Measurements from ENCODE around the gene POLR3K. TPM values are rescaled to one million over a fixed set of nuclear protein-coding genes. Genes with fewer than 3 reads are reported as not detected.

POLR3K gene
- total RNA-seq, 1 experiment from 2014 or later: 53.6 TPM

- Histone ChIP-seq H2BK5ac (ENCODE audit: insufficient read length, low read length) (no peak overlapping the region), H3K79me2 (ENCODE audit: insufficient read depth, low read length) (no peaks in the 10 kb centered on the region; the same call in 1 of the 2 replicates), H3K4me1 (ENCODE audit: insufficient read depth, low read length) (peaks cover 3% of the 10 kb centered on the region; the same call in 1 of the 2 replicates), H3T11ph (ENCODE audit: low read length) (no peak overlapping the region), H3K14ac (ENCODE audit: insufficient read depth, low read length) (no peak overlapping the region; the same call in 1 of the 2 replicates), H3K4me2 (ENCODE audit: insufficient read depth, insufficient read length, low read length) (no peak overlapping the region), H2BK20ac (ENCODE audit: low read depth, low read length, poor library complexity, severe bottlenecking) (no peak overlapping the region), H3K18ac (ENCODE audit: insufficient read length, low read depth, low read length) (no peak overlapping the region), H3K23ac (ENCODE audit: insufficient read length, low read depth, low read length) (no peak overlapping the region), H3K9ac (ENCODE audit: extremely low read depth, insufficient read length, low read length) (no peak overlapping the region), H2BK12ac (ENCODE audit: insufficient read length, low read depth, low read length) (no peak overlapping the region), H2BK15ac (ENCODE audit: low read depth, low read length) (no peak overlapping the region), H3K9me3 (ENCODE audit: control insufficient read depth, low read depth, low read length) (no peaks in the 10 kb centered on the region), H4K8ac (replicated peaks; ENCODE audit: insufficient read length, low read depth, low read length) (no peak overlapping the region), H3K56ac (ENCODE audit: insufficient read length, low read depth, low read length) (no peak overlapping the region), H3K27me3 (ENCODE audit: insufficient read depth, low read length) (no peaks in the 10 kb centered on the region), H3K79me1 (ENCODE audit: insufficient read depth, low read depth, low read length, poor library complexity, severe bottlenecking) (no peaks in the 10 kb centered on the region), H3K23me2 (ENCODE audit: insufficient read length, low read depth, low read length, poor library complexity, severe bottlenecking) (peaks cover 10% of the 10 kb centered on the region), H3K4ac (ENCODE audit: low read depth, low read length) (no peak overlapping the region), H3K27ac (ENCODE audit: insufficient read length, low read depth, low read length) (no peak overlapping the region), H4K20me1 (ENCODE audit: control insufficient read depth, insufficient read depth, insufficient read length) (no peaks in the 10 kb centered on the region), H4K91ac (ENCODE audit: insufficient read length, low read depth, low read length) (no peak overlapping the region), H2AFZ (ENCODE audit: low read length) (no peak overlapping the region), H2AK5ac (ENCODE audit: insufficient read length, low read length) (no peak overlapping the region), H4K5ac (ENCODE audit: insufficient read length, low read depth, low read length) (no peak overlapping the region), H2BK120ac (ENCODE audit: low read depth, low read length, poor library complexity, severe bottlenecking) (no peak overlapping the region)
- no peaks in the 10 kb centered on the region for H3K9me3 Mint-ChIP-seq
- DNase-seq: no peak
- no CpG with 5 or more reads among the region's 27 CpGs for WGBS (ENCODE audit: extremely low coverage, insufficient read length, low lambda C conversion rate)
- no peak overlapping the region for H3K4me3 Mint-ChIP-seq
- H3K36me3 Mint-ChIP-seq (ENCODE audit: insufficient read depth in 1 of 3, low read depth in 3 of 3): peaks cover 3 to 8% (median 5%) of the 10 kb centered on the region in 3 experiments; a peak in 5 of 7 replicates
- peak overlapping the region in 2 of 3 experiments; percentile 64 to 74; a peak in 2 of 7 replicates for H3K27ac Mint-ChIP-seq
- TF ChIP-seq CTCF (conservative IDR thresholded peaks at IDR 0.05): no peak
- peaks cover 1% of the 10 kb centered on the region; the same call in 1 of the 2 replicates for H3K27me3 Mint-ChIP-seq (ENCODE audit: low read depth)
- H3K4me1 Mint-ChIP-seq: peaks cover 25 to 33% of the 10 kb centered on the region in 2 experiments
Measured at GRCh38 chr16:67884-68789, 14.7 kb upstream of the POLR3K start.

All from H9 (cell line).